Mammary epithelial cell (primary cell): ENCODE results near the gene TTLL12.

ENCODE experiments used
- CTCF ChIP-seq, 2 donors: IDR thresholded peaks in 1 of 2; conservative IDR thresholded peaks in 1 of 2; 2 replicates each; pipeline ENCODE4 v1.5.1; 2011 to 2012; ENCODE audit warnings: inconsistent platforms in 2 of 2, low read length in 2 of 2, mild to moderate bottlenecking in 2 of 2, control low read depth in 1 of 2, low read depth in 1 of 2; ENCODE audit not compliant: insufficient read depth in 1 of 2; ENCODE audit errors: extremely low read depth in 1 of 2
- EZH2 ChIP-seq: IDR thresholded peaks from 2 replicates; pipeline ENCODE4 v1.6.1; 2012; ENCODE audit warnings: low read length, inconsistent platforms, borderline replicate concordance

GRCh38 chr22:43160497-43161126, 26.3 kb downstream of the TTLL12 start:
- TF ChIP-seq CTCF (conservative IDR thresholded peaks at IDR 0.05 in 1 of 2, IDR thresholded peaks at IDR 0.05 in 1 of 2; ENCODE audit: extremely low read depth in 1 of 2, insufficient read depth in 1 of 2, low read depth in 1 of 2, low read length in 2 of 2) (no peak), EZH2 (no peak)
